Measurements from ENCODE around the gene SEC24B.
"Not testable (repeated sequence)": the region's sequence is repeated elsewhere in the genome, so short reads cannot be mapped to it uniquely, and the experiment has no call there.

Gene SEC24B

GRCh38 chr4:109510687-109511086 is 77.1 kb downstream of the SEC24B start:
- no peak for DNase-seq (ENCODE audit: low spot score)

- no peak for DNase-seq (ENCODE audit: low spot score)
Measured at GRCh38 chr4:109511414-109511813, 77.8 kb downstream of the SEC24B start.

GRCh38 chr4:109513368-109513767 is 79.8 kb downstream of the SEC24B start:
- DNase-seq (ENCODE audit: low spot score), result not testable (repeated sequence)

- DNase-seq (ENCODE audit: low spot score), result no peak
Measured at GRCh38 chr4:109532182-109532581, 98.6 kb downstream of the SEC24B start.

GRCh38 chr4:109545401-109545800 is 111.8 kb downstream of the SEC24B start:
- no peak for DNase-seq (ENCODE audit: low spot score)

- peak; percentile 19 for DNase-seq (ENCODE audit: low spot score)
Measured at GRCh38 chr4:109547394-109547793, 113.8 kb downstream of the SEC24B start.

GRCh38 chr4:109548655-109549054 is 115.0 kb downstream of the SEC24B start:
- peak; percentile 61 for DNase-seq (ENCODE audit: low spot score)

- DNase-seq (ENCODE audit: low spot score), result no peak
Measured at GRCh38 chr4:109552237-109552636, 118.6 kb downstream of the SEC24B start.

- DNase-seq (ENCODE audit: low spot score), result no peak
Measured at GRCh38 chr4:109553130-109553529, 119.5 kb downstream of the SEC24B start.

GRCh38 chr4:109554971-109555370 is 121.4 kb downstream of the SEC24B start:
- no peak for DNase-seq (ENCODE audit: low spot score)

- DNase-seq (ENCODE audit: low spot score), result no peak
Measured at GRCh38 chr4:109557433-109557832, 123.8 kb downstream of the SEC24B start.

GRCh38 chr4:109558095-109558494 is 124.5 kb downstream of the SEC24B start:
- DNase-seq (ENCODE audit: low spot score), result not testable (repeated sequence)

- DNase-seq (ENCODE audit: low spot score), result peak; percentile 50
Measured at GRCh38 chr4:109559625-109559982, 126.0 kb downstream of the SEC24B start.

- peak; percentile 92 for DNase-seq (ENCODE audit: low spot score)
Measured at GRCh38 chr4:109559983-109560686, 126.5 kb downstream of the SEC24B start, which contains the start of gene MCUB. Gene MCUB (plus strand): TSS chr4:109560246. CDS start chr4:109560338, 92 bp downstream.

- peak; percentile 87 for DNase-seq (ENCODE audit: low spot score)
Measured at GRCh38 chr4:109560687-109561461, 127.3 kb downstream of the SEC24B start.

- peak; percentile 41 for DNase-seq (ENCODE audit: low spot score)
Measured at GRCh38 chr4:109562457-109563239, 129.0 kb downstream of the SEC24B start.

- DNase-seq (ENCODE audit: low spot score), result peak; percentile 58
Measured at GRCh38 chr4:109571494-109571893, 137.9 kb downstream of the SEC24B start.

GRCh38 chr4:109572154-109572553 is 138.5 kb downstream of the SEC24B start:
- DNase-seq (ENCODE audit: low spot score), result no peak

GRCh38 chr4:109574443-109574850 is 140.8 kb downstream of the SEC24B start:
- DNase-seq (ENCODE audit: low spot score), result peak; percentile 17

GRCh38 chr4:109574931-109575804 is 141.6 kb downstream of the SEC24B start:
- DNase-seq (ENCODE audit: low spot score), result no peak

GRCh38 chr4:109576462-109576861 is 142.8 kb downstream of the SEC24B start:
- no peak for DNase-seq (ENCODE audit: low spot score)

- no peak for DNase-seq (ENCODE audit: low spot score)
Measured at GRCh38 chr4:109578846-109579245, 145.2 kb downstream of the SEC24B start.
